Kidney (tissue), 14 donors: ENCODE results near the gene ZNF439. TPM values are rescaled to one million over a fixed set of nuclear protein-coding genes. Genes with fewer than 3 reads are reported as not detected.
"Not testable (repeated sequence)": the region's sequence is repeated elsewhere in the genome, so short reads cannot be mapped to it uniquely, and the experiment has no call there.

Experiments used
- DNase-seq, 5 donors: peaks; one replicate each; pipeline ENCODE4 v3.0.0-alpha.2; 2013 to 2020
- FAIRE-seq: peaks from 2 replicates; lab custom pipeline; 2012; peaks lifted over from hg19 to GRCh38; lab: Jason Lieb, UNC
- H3K27ac ChIP-seq, 2 donors: one replicate each; pipeline ENCODE4 v1.7.0; 2013; ENCODE audit warnings: low read depth in 2 of 2, low read length in 2 of 2, inconsistent platforms in 1 of 2
- H3K27me3 ChIP-seq: one replicate; pipeline ENCODE4 v1.7.1; 2013; ENCODE audit warnings: low read length, inconsistent platforms; ENCODE audit not compliant: control insufficient read depth, insufficient read depth
- H3K36me3 ChIP-seq, 3 donors: one replicate each; pipeline versions ENCODE4 v1.7.0 to v1.7.1; 2013; ENCODE audit warnings: low read length in 3 of 3, control low read depth in 1 of 3, inconsistent platforms in 1 of 3; ENCODE audit not compliant: insufficient read depth in 3 of 3, control insufficient read depth in 2 of 3
- H3K4me1 ChIP-seq, 3 donors: one replicate each; pipeline versions ENCODE4 v1.7.0 to v1.7.1; 2013; ENCODE audit warnings: low read length in 3 of 3, inconsistent platforms in 1 of 3, low read depth in 1 of 3; ENCODE audit not compliant: control insufficient read depth in 2 of 3, insufficient read depth in 2 of 3
- H3K4me3 ChIP-seq, 3 donors: one replicate each; pipeline versions ENCODE4 v1.7.0 to v1.8.1; 2013; ENCODE audit warnings: low read length in 3 of 3, control low read depth in 1 of 3, inconsistent platforms in 1 of 3
- H3K9ac ChIP-seq, 3 donors: one replicate each; pipeline versions ENCODE4 v1.7.0 to v1.7.1; 2013; ENCODE audit warnings: low read length in 3 of 3, control low read depth in 1 of 3, inconsistent platforms in 1 of 3
- H3K9me3 ChIP-seq, 3 donors: one replicate each; pipeline versions ENCODE4 v1.7.0 to v1.7.1; 2013; ENCODE audit warnings: low read length in 3 of 3, control low read depth in 1 of 3, inconsistent platforms in 1 of 3; ENCODE audit not compliant: control insufficient read depth in 2 of 3, insufficient read depth in 1 of 3
- intact Hi-C: fragments of 100-400 bp; cut with DNase I; formaldehyde crosslinking; loops from one replicate; pipeline ENCODE4 v1.11.1; 2022
- polyA plus RNA-seq: library from polyadenylated mRNA; stranded (reverse); fragments of 350-450 nt; fragmentation: Illumina TruSeq; extraction: RNeasy Lipid Tissue Mini Kit (QIAGEN cat#74804); gene quantifications from one replicate; pipeline ENCODE4 v1.2.3, GENCODE V29; 2014; ENCODE audit warnings: low read depth, low replicate concordance; ENCODE audit not compliant: insufficient read depth
- total RNA-seq: library from RNA; stranded (reverse); fragmentation: NEBNext Ultra II Directional; extraction: Animal tissue kit (Norgen Biotek cat#: 25700); gene quantifications from one replicate; pipeline ENCODE4 v1.2.1, GENCODE V29; 2021
- TF ChIP-seq, protein P1 (sequence below): IDR thresholded peaks from 3 replicates; pipeline ENCODE4 v1.5.1; 2012; ENCODE audit warnings: mild to moderate bottlenecking, moderate library complexity, borderline replicate concordance; ENCODE audit not compliant: insufficient read depth; ENCODE audit errors: extremely low read depth
- donor health status: control.
- donor health status: control.
- donor health status: control.
- donor health status: control.
- donor health status: control.
- donor health status: DM: yes; HTN: yes; CAD: no.
- donor health status: Normal renal cell carcinoma (clear cell type).

Gene ZNF439
- total and polyA plus RNA-seq, 2 donors from 2014 or later = 4.5 to 13.2 TPM

DNA sequence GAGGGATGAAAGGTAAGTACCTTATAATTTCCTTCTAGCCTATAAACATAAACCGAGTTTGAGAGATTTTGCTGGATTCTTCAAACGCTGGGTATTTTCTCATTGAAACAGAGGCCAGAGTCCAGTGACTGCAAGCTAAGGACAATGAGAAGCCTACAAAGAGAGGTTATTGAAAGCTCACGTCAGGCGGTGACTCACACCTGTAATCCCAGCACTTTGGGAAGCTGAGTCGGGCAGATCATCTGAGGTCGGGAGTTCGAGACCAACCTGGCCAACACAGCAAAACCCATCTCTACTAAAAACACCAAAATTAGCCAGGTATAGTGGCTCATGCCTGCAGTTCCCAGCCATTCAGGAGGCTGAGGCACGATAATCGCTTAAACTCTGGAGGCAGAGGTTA lies 24.1 kb downstream of the ZNF439 start:
- no peak overlapping the region for H3K9ac ChIP-seq
- H3K36me3 ChIP-seq = peaks cover 10 to 14% (median 13%) of the 10 kb centered on the region in 3 donors
- DNase-seq (no peak), FAIRE-seq (no peak)
- H3K27ac ChIP-seq = no peak overlapping the region
- TF ChIP-seq, protein P1, sequence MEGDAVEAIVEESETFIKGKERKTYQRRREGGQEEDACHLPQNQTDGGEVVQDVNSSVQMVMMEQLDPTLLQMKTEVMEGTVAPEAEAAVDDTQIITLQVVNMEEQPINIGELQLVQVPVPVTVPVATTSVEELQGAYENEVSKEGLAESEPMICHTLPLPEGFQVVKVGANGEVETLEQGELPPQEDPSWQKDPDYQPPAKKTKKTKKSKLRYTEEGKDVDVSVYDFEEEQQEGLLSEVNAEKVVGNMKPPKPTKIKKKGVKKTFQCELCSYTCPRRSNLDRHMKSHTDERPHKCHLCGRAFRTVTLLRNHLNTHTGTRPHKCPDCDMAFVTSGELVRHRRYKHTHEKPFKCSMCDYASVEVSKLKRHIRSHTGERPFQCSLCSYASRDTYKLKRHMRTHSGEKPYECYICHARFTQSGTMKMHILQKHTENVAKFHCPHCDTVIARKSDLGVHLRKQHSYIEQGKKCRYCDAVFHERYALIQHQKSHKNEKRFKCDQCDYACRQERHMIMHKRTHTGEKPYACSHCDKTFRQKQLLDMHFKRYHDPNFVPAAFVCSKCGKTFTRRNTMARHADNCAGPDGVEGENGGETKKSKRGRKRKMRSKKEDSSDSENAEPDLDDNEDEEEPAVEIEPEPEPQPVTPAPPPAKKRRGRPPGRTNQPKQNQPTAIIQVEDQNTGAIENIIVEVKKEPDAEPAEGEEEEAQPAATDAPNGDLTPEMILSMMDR = no peak
- no peaks in the 10 kb centered on the region for H3K27me3 ChIP-seq
- intact Hi-C loops = no loop called here
- peaks cover 19 to 25% (median 20%) of the 10 kb centered on the region in 3 donors for H3K9me3 ChIP-seq
- H3K4me1 ChIP-seq = no peaks in the 10 kb centered on the region
- no peak overlapping the region for H3K4me3 ChIP-seq

DNA sequence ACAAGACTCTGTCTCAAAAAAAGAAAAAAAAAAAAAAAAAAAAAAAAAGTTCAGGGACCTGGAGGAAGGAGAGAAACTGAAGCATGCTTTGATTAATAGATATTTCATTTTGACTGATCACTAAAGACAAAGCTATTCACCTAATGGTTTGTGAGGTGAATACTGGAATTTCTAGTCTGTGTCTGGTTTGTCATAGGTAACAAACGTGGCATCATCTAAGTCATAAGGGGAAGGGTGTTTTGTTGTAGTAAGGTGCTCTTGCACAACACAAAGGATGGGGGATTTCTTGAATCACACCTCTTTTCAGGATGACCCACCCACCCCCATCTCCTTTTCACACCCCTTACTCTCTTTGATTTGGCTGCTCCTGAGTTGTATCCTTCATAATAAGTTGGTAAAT lies 25.2 kb downstream of the ZNF439 start:
- Histone ChIP-seq H3K9me3 (peaks cover 9 to 14% (median 10%) of the 10 kb centered on the region in 3 donors), H3K4me3 (no peak overlapping the region), H3K36me3 (peaks cover 1 to 4% (median 2%) of the 10 kb centered on the region in 3 donors), H3K27me3 (no peaks in the 10 kb centered on the region), H3K4me1 (no peaks in the 10 kb centered on the region), H3K27ac (no peak overlapping the region), H3K9ac (no peak overlapping the region)
- TF ChIP-seq, protein P1 = no peak
- DNase-seq (no peak), FAIRE-seq (no peak)
- intact Hi-C loops = no loop called here

DNA sequence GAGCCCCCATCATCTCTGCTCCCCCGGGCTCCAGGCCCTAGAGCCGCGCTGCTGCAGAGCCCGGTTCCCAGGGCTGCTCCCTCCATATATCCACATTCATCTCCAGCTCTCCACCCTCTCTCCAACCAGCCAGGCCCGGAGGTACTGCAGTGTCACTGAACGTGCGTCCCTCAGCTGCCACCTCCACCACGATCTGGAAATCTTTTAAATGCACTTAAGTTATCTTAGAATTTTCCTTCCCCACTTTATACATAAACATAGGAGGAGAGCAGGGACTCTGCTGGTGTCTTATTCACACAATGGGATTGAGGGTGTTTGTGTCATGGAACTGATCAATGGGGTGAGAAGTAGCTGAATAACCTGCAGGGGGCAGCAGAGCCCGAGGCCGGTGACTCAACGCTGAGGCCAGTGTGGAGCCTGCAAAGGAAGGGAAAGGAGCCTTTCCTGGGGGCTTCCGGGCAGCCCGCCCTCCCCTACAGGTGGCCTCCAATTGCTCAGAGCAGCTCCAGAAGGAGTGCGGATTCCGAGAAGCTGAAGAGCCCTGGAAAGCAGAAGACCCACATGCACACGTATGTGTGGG lies 31.3 kb downstream of the ZNF439 start:
- intact Hi-C loops, H3K4me1 ChIP-seq, H3K36me3 ChIP-seq, FAIRE-seq, H3K27me3 ChIP-seq, H3K9ac ChIP-seq, H3K9me3 ChIP-seq, H3K4me3 ChIP-seq, H3K27ac ChIP-seq: not testable (repeated sequence)
- TF ChIP-seq, protein P1 = peak; percentile 13
- DNase-seq = peak in 1 of 5 donors; percentile 6

DNA sequence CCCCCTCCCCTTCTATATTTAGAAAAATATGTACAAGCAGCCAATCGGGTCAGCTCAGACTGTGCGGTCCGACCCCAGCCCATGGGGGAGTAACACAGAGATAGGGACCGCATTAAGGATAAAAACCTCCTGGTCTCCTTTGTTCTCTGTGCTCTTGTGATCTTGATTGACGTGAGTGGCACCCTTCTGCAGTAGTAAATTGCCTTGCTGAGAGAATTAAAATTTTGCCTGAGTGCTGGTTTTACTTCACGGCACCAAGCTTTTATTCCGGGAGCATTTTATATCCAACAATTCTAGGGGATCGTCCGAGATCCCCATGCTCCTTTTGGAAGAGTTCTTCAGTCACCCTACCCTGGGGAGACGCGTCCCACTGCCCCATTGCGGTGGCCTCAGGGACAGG lies 32.1 kb downstream of the ZNF439 start:
- intact Hi-C loops = no loop called here
- TF ChIP-seq, protein P1 = no peak
- H3K27me3 ChIP-seq = no peaks in the 10 kb centered on the region
- no peaks in the 10 kb centered on the region for H3K36me3 ChIP-seq
- no peak overlapping the region for H3K4me3 ChIP-seq
- no peak overlapping the region for H3K27ac ChIP-seq
- H3K4me1 ChIP-seq = no peaks in the 10 kb centered on the region
- no peaks in the 10 kb centered on the region for H3K9me3 ChIP-seq
- FAIRE-seq (no peak), DNase-seq (no peak)
- H3K9ac ChIP-seq = no peak overlapping the region
